HG02763 (cell line): ENCODE results near the gene DPYD.

ENCODE experiments used
- ATAC-seq: cut with Tn5 transposase; IDR thresholded peaks from one replicate; pipeline ENCODE4 v1.9.1; 2021; ENCODE audit warnings: mild to moderate bottlenecking, moderate library complexity; ENCODE audit not compliant: unreplicated experiment

The DPYD gene

DNA sequence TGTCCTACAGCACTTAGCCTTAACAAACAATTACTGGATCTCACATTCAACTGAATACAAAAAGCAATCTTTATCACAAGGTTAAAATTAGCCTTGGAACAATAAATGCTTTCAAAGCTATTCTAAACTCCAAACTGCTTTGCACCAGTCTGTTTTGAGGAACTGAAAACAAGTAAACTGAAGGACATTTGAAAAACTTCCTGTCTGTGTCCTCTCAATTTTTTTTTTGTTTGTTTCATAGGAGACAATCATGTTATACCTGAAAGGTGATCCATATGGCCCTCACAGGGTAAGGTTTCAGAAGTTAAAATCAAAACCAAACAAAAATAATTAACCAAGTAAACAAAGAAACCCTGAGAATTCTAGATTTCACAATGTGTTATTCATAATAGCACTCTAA, 459.1 kb downstream of the DPYD start:
- peak; percentile 95 for ATAC-seq

DNA sequence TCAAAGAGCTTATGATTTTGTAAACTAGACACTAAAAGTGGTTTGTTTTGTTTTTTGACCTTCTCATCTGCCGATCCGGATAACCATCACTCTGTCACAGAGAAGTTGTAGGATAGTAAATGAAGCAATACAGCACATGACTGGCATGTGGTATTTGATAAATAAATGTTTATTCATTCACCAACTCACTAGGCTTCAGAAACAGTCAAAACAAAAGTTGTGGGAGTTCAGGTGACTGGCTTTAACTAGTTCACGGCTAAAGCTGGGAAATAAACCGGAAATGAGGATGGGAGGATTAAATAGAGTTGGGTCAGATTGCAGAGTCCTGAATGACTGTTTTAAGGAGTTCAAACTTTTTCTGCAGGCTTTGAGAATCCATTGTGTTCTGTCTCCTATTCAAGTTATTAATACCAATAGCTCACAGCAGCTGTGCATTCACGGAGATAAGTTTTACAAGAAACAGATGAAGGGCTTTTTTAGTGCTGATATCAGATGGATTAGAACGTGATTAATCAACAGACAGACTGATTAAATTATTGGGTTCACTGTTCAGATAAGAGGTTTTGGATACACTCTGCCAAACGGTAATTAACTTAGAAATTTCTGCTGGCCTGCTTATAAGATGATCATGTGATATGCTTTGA, 463.3 kb downstream of the DPYD start:
- no peak for ATAC-seq

DNA sequence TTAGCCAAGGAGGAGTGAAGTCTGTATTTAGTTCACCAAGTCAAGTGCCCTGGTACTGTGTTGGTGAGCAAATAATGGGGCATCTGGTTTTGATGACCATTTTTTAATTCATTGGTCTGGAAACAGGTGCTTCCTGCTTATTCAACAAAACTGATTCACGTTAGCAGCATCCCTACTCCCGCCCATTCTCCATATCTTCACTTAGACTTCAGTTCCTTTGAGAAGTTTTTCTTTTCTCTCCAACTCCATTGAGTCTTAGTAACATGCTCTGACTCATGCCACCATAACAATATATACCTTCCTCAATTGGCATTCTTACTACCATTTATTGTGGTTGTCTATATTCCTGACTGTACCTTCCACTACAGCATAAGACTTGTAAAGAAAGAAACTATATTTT, 468.9 kb downstream of the DPYD start:
- no peak for ATAC-seq

DNA sequence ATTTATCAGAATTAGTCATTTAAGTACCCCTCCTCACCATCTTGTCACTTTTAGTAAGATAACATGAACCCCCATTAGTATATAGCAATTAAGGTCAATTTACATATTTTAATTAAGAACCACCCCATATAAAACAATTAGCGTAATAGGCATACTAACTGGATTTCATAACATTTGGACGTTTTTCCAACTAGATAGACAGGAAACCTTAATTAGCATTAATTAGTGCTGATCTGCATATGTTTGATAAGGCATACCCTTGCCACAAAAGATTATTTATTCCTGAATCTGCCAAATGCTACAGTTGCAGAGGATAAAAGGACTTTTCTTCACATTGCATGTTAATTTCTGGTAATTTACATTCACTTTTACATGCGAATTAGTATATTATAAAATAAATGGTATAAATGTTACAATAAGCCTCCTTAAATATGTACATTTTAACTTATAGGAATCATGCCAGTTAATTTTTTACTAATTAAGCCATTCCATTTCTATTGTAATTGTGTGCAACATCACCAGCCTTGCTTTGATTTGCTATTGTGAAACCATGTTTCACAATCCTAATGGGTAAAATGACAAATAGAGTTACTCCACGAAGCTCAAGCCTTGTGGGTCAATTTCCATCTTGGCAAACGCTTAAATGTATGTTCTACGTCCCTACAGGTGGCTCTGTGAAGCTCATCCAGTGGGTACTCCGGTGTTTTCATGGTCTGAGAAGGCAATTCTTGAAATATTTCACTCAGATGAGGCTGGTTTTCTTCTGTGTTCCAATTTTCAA, 469.6 kb downstream of the DPYD start:
- no peak for ATAC-seq

GRCh38 chr1:97441966-97442365, 478.9 kb downstream of the DPYD start:
- ATAC-seq, result no peak

GRCh38 chr1:97433824-97434177, 487.0 kb downstream of the DPYD start:
- ATAC-seq, result no peak

DNA sequence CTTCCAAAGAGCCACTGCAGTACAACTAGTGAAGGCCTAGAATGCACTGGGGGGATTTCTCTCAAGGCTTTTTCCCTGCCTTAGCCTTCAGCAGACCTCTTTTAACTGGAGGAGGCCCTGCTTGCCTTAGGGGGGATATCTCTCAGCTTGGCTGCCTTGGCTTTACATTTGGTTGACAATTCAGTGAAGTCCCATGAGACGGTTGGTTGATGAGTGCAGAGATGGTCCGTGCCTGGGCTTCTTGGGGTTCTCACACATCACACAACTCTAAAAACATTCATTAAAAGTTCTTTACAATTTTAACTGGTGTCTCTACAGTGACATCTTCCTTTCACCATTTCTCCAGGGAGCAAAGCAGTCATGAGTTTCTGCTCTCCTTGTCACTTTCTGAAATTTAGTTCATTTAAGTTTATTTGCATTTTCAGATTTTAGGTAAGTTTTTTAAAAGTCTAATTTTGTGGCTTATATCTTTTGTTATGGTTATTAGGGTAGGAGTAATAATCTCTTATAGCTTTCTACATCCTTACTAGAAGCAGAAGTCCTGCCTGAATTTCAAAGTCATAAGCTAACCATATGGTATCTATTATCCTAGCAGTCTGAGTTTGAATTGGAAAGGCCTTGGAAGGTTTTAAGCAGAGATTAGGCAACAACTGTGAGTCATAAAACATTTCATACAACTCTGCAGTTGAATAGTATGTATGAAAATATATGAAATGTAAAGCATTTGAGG, 487.6 kb downstream of the DPYD start:
- ATAC-seq, result no peak

DNA sequence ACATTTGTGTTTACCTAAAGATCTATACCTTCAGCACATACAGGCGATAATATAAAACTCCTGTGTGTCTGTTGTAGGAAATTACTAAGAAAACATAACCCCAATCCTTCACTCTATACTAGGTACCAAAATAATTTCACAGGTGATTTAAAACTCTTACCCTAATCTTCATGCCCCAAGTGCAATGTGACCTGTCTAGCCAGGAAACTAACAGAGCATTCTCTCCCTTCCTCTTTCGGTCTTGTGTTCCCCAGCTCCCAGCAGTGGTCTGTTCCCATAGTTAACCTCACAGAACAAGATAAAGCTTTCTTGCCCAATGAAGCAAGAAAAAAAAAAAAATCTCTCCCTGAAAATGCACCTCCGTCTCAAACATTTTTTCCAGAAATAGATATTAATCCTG, 493.5 kb downstream of the DPYD start:
- ATAC-seq, result peak; percentile 49

- ATAC-seq, result peak; percentile 45
Observed at GRCh38 chr1:97424209-97424608, 496.6 kb downstream of the DPYD start.

DNA sequence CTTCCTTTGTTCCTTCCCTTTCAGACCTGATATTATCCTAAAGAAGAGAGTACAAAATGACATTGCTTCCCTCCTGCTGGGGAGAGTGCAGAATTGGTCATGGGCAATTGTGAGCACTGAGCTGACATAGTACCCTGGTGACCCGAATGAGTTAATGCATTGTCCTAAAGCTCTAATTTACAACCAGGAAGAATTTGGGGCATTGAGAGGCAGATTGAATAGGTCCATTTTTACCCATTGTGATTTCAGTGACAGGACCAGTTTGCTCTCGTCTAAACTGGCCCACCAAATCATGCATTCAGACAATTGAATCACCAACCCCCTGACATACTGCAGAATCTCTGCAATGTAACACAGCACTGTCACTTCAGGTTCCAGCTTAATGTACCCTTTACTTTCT, 497.4 kb downstream of the DPYD start:
- no peak for ATAC-seq

DNA sequence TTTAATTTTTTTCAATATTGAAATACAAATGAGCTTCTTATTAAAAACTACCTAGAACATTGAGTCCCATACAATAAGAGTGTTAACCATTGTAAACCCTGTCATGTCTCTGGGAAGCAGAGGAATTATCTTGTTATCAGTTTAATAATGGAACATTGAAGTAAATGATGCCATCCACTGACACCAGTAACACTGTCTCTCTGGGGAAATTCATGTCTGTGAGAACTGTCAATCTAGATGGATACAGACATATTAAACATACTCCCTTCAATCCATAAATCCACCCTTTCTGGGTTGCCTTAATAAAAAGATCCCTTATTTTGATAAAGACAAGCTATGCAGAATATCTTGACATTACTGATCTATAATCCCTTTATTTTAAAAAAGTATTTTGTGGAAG, 503.2 kb downstream of the DPYD start:
- ATAC-seq, result no peak

DNA sequence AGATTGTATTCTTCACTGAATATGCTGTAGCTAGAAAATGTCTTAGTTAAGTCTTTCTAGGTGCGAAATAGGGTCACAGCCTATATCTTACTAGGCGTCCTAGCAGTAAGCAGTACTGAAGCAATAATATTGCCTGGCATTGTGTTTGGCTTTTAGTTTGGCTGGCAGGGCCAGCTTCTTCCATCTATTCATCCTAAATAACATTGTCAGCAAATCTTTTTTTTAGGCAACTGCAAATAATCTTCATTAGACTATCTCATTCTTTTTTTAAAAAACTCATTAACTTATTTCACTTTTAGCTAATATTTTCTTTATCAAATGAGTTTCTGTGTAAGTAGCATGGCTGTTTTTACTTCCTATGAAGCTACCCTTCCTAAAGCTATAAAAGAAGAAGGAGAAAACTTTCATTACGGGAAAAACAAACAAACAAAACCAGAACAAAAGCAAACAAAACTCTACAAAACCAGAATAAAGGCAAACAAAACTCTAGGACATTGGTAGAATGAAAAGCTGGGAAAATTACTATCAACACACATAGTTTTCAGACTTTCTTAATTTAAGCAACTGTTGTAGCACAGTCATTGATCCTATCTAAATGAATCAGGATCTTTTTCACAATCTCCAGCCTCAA, 506.0 kb downstream of the DPYD start:
- no peak for ATAC-seq

DNA sequence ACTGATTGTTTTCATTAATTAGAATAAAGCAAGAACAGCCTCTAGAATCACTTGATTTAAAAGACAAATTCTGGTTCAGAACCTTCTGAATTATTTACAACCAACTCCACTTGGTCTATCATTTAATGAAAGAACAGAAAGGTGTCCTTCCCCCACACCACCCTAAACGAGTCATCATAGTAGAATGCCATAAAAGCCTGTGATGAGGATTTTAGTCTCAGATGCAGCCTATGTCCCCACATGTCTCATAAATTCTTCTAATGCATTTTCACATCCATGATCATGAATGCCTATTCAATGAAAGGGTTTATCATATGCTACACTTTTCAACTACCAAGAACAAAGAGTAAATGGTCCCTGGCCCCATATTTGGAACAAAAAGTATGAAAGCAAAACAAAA, 508.1 kb downstream of the DPYD start:
- ATAC-seq, result no peak

DNA sequence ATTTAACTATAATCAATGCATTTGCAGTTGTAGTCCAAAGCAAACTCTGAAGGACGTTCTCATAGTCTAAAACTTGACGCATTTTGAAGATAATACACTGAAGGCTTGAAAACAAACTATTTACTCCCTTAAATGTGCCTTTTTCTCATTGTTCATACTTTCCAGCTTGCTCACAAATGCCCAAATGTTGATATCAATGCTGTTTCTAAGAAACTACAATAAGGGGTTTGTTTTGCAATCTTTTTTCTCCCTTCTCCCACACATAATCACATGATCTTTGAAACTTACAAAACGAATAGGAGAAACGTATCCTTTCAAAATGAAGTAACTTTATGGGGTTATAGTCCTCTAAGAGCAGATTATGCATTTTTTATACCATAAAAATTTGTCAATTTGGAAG, 508.7 kb downstream of the DPYD start:
- ATAC-seq, result no peak

DNA sequence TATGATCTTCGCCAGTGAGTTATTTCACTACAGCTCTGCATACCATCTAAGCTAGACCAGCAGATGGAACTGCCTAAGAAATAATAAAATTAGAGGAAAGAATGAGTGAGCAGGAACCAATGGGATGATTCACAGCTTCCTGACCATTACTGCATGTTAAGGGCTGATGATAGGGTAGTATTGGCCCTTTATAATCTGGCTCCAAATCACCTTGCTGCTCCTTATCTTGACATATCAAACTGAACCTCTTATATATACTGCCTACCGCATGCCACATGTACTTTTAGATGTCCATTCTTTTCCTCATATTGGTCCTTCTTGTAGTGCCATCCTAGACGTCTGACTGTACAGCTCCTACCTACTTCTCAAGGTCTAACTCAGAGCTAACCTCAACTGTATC, 524.4 kb downstream of the DPYD start:
- ATAC-seq, result no peak

- no peak for ATAC-seq
Observed at GRCh38 chr1:97392701-97393100, 528.1 kb downstream of the DPYD start.

- ATAC-seq, result no peak
Observed at GRCh38 chr1:97385536-97386277, 535.1 kb downstream of the DPYD start.

DNA sequence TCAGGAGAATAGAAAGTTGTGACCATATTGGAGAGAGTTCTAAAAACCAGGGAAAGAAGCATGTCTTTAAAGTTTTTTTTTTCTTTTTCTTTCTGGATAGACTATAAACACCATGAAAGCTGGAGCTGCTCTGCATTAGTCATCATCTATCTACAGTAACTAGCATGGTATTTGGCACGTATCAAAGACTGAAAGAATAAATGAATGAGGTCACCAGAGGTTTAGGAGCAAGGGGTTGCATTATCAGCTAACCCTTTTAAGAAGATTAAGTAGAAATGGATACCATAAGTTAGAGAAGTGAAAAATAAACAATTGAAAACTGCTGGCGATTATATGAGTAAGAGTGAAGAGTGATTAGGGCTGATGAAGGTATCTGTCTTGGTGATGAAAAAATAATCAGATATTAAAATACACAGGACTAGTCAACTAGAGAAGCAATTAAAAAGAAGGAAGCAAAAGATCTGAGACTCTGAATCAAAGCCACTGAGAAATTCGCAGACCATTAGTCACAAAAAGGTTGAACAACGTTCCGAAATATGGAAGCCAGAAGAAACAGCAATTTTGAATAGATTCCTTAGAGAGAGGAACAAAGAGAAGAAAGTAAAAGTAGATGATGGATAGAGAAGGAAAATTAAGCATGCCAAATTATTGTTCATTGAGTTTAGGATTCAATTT, 536.4 kb downstream of the DPYD start:
- no peak for ATAC-seq

- no peak for ATAC-seq
Observed at GRCh38 chr1:97383797-97384196, 537.0 kb downstream of the DPYD start.

DNA sequence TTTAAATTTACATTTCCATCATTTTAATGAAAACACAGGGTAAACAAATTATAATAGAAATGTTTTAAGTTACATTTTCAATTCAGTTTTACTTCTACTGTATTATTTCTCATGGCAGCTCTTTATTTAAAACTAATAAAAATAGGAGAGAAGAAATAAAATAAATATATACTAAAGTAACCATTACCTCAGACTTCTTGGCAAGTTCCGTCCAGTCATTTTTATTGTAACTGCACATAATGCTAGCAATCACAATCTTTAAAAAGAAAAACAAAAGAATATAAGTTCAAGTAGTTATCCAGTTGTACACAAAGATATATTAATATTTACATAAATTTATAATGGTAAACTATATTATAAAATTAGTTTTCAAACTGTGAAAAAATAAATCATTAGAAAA, 538.6 kb downstream of the DPYD start:
- ATAC-seq, result no peak
